B cell (primary cell): ENCODE measurements around the gene CEND1.

Experiments
- CTCF ChIP-seq: fragments of 200-600 bp; IDR thresholded peaks from one replicate; pipeline ENCODE4 v1.8.0; 2022; ENCODE audit warnings: antibody characterized with exemption, mild to moderate bottlenecking
- EZH2 ChIP-seq: IDR thresholded peaks from 2 replicates; pipeline ENCODE4 v1.6.1; 2012; ENCODE audit warnings: borderline replicate concordance, low read depth, mild to moderate bottlenecking, moderate library complexity, low read length; ENCODE audit not compliant: insufficient read depth, poor library complexity, severe bottlenecking

- no peak for TF ChIP-seq CTCF
- no peak for TF ChIP-seq EZH2
Measured at GRCh38 chr11:773830-774229, 16.1 kb downstream of the CEND1 start.
